ENCODE data around the gene MGAT5B. TPM values are rescaled to one million over a fixed set of nuclear protein-coding genes. Genes with fewer than 3 reads are reported as not detected.

The MGAT5B gene
- total and polyA plus RNA-seq, 11 donors = 0.07 to 0.21 (median 0.15) TPM; not detected in 6

GRCh38 chr17:76879691-76880090, 11.5 kb downstream of the MGAT5B start:
- WGBS, 4 donors = 53 to 62% (median 56%) methylated on average over 10 of the region's 10 CpGs
- Histone ChIP-seq H3K36me3 (no peaks in the 10 kb centered on the region), H3K9me3 (no peaks in the 10 kb centered on the region), H3K27me3 (peaks cover 0 to 31% (median 6%) of the 10 kb centered on the region in 9 donors), H3K27ac (no peak overlapping the region), H3K4me3 (no peak overlapping the region), H3K4me1 (no peaks in the 10 kb centered on the region)
- intact Hi-C loops (cut with DNase I) = loop anchor here in 2 of 10 donors (10.0 kb wide), 2 partner anchors 365 to 385 kb away; no protein-coding TSS in a partner anchor
- ATAC-seq = no peak
- no peak for DNase-seq
- TF ChIP-seq POLR2A (IDR thresholded peaks at IDR 0.05) (no peak), CTCF (IDR thresholded peaks at IDR 0.05) (no peak)

GRCh38 chr17:76880268-76880667, 12.1 kb downstream of the MGAT5B start:
- Histone ChIP-seq H3K4me1 (no peaks in the 10 kb centered on the region), H3K27ac (no peak overlapping the region), H3K9me3 (no peaks in the 10 kb centered on the region), H3K36me3 (no peaks in the 10 kb centered on the region), H3K4me3 (no peak overlapping the region), H3K27me3 (peaks cover 0 to 31% (median 6%) of the 10 kb centered on the region in 9 donors)
- DNase-seq (no peak), ATAC-seq (no peak)
- TF ChIP-seq POLR2A (IDR thresholded peaks at IDR 0.05) (no peak), CTCF (IDR thresholded peaks at IDR 0.05) (no peak)
- intact Hi-C loops (cut with DNase I) = no loop called here
- 33 to 37% (median 35%) methylated on average over 10 of the region's 10 CpGs for WGBS, 4 donors

- no peak for TF ChIP-seq CTCF (IDR thresholded peaks at IDR 0.05)
- TF ChIP-seq POLR2A (IDR thresholded peaks at IDR 0.05) = no peak
- Histone ChIP-seq H3K27me3 (peaks cover 0 to 31% (median 6%) of the 10 kb centered on the region in 9 donors), H3K36me3 (no peaks in the 10 kb centered on the region), H3K4me1 (no peaks in the 10 kb centered on the region), H3K9me3 (no peaks in the 10 kb centered on the region), H3K27ac (no peak overlapping the region), H3K4me3 (no peak overlapping the region)
- WGBS, 4 donors = 76 to 80% (median 79%) methylated on average over 12 of the region's 12 CpGs
- DNase-seq = no peak
- no peak for ATAC-seq
- intact Hi-C loops (cut with DNase I) = no loop called here
Measured at GRCh38 chr17:76880971-76881370, 12.8 kb downstream of the MGAT5B start.

GRCh38 chr17:76881408-76881807, 13.2 kb downstream of the MGAT5B start:
- H3K27ac ChIP-seq = no peak overlapping the region
- no peaks in the 10 kb centered on the region for H3K36me3 ChIP-seq
- no peaks in the 10 kb centered on the region for H3K9me3 ChIP-seq
- peaks cover 0 to 31% (median 6%) of the 10 kb centered on the region in 9 donors for H3K27me3 ChIP-seq
- no peak for TF ChIP-seq CTCF (IDR thresholded peaks at IDR 0.05)
- TF ChIP-seq POLR2A (IDR thresholded peaks at IDR 0.05) = no peak
- DNase-seq (no peak), ATAC-seq (no peak)
- no peak overlapping the region for H3K4me3 ChIP-seq
- intact Hi-C loops (cut with DNase I) = no loop called here
- 85 to 90% (median 87%) methylated on average over 6 of the region's 6 CpGs for WGBS, 4 donors
- no peaks in the 10 kb centered on the region for H3K4me1 ChIP-seq
